ENCODE data around the gene NEUROD2.

GRCh38 chr17:39595294-39595693 lies 12.4 kb downstream of the NEUROD2 start:
- TF ChIP-seq POLR2A (IDR thresholded peaks at IDR 0.05) (no peak), CTCF (IDR thresholded peaks at IDR 0.05) (no peak)

All from body of pancreas (tissue), 4 donors.